ENCODE results near the gene ZBTB20. TPM values are rescaled to one million over a fixed set of nuclear protein-coding genes. Genes with fewer than 3 reads are reported as not detected.
A peak's percentile ranks its signal among the peaks of the same experiment; 100 is the strongest.

Gene ZBTB20
- total and polyA plus RNA-seq, 4 donors, result 0.88 to 83.2 (median 20.4) TPM

DNA sequence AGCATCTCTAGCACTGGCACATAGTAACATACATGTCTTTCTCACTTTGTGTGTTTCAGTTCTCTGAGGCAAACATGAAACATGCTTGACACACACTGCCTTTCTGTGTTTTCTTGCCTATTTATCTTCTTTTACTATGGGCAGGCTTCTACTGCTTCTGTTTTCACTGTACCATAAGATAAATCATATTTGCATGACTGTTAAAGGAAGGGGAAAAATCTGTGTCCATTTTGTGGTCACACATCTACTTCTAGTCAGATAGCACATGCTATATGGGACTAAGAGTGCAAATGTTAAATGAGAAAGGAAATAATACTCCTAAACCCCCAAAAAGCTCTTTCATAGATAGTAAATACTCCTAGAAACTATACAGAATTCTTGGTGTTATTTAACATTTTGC, 386.4 kb downstream of the ZBTB20 start:
- no peaks in the 10 kb centered on the region for H3K9me3 ChIP-seq (ENCODE audit: control insufficient read depth in 4 of 4, low read length in 3 of 4)
- no peak for DNase-seq (ENCODE audit: low spot score)
- TF ChIP-seq YY1 (IDR thresholded peaks at IDR 0.05), result no peak
- TF ChIP-seq, protein P1, sequence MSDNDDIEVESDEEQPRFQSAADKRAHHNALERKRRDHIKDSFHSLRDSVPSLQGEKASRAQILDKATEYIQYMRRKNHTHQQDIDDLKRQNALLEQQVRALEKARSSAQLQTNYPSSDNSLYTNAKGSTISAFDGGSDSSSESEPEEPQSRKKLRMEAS (IDR thresholded peaks at IDR 0.05), result no peak
- TF ChIP-seq TAF1 (conservative IDR thresholded peaks at IDR 0.05), result no peak
- TF ChIP-seq NR2F2 (IDR thresholded peaks at IDR 0.05), result no peak
- TF ChIP-seq, protein P2, sequence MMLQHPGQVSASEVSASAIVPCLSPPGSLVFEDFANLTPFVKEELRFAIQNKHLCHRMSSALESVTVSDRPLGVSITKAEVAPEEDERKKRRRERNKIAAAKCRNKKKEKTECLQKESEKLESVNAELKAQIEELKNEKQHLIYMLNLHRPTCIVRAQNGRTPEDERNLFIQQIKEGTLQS (IDR thresholded peaks at IDR 0.05), result no peak
- no peak for TF ChIP-seq HNF4A (conservative IDR thresholded peaks at IDR 0.05)
- no peak for TF ChIP-seq SP1 (IDR thresholded peaks at IDR 0.05)
- TF ChIP-seq, protein P3, sequence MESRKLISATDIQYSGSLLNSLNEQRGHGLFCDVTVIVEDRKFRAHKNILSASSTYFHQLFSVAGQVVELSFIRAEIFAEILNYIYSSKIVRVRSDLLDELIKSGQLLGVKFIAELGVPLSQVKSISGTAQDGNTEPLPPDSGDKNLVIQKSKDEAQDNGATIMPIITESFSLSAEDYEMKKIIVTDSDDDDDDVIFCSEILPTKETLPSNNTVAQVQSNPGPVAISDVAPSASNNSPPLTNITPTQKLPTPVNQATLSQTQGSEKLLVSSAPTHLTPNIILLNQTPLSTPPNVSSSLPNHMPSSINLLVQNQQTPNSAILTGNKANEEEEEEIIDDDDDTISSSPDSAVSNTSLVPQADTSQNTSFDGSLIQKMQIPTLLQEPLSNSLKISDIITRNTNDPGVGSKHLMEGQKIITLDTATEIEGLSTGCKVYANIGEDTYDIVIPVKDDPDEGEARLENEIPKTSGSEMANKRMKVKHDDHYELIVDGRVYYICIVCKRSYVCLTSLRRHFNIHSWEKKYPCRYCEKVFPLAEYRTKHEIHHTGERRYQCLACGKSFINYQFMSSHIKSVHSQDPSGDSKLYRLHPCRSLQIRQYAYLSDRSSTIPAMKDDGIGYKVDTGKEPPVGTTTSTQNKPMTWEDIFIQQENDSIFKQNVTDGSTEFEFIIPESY (IDR thresholded peaks at IDR 0.05), result no peak
- TF ChIP-seq FOXA2 (IDR thresholded peaks at IDR 0.05), result no peak
- no peak for TF ChIP-seq JUND (IDR thresholded peaks at IDR 0.05)
- no peak for TF ChIP-seq HNF4G (IDR thresholded peaks at IDR 0.05)
- TF ChIP-seq EGR1 (IDR thresholded peaks at IDR 0.05; ENCODE audit: low read depth in 2 of 2), result no peak
- no peaks in the 10 kb centered on the region for H3K36me3 ChIP-seq (ENCODE audit: control insufficient read depth in 4 of 4, insufficient read depth in 3 of 4, low read depth in 1 of 4, low read length in 3 of 4)
- peaks cover 5 to 28% (median 16%) of the 10 kb centered on the region in 4 donors for H3K4me1 ChIP-seq (ENCODE audit: control insufficient read depth in 4 of 4, insufficient read depth in 4 of 4, low read length in 3 of 4)
- H3K9ac ChIP-seq (ENCODE audit: low read depth in 1 of 2, low read length in 2 of 2), result no peak overlapping the region
- no peak overlapping the region for H3K4me3 ChIP-seq (ENCODE audit: low read depth in 1 of 3, low read length in 3 of 3)
- H3K27ac ChIP-seq (ENCODE audit: low read depth in 1 of 2, low read length in 2 of 2), result no peak overlapping the region
- H3K27me3 ChIP-seq (ENCODE audit: control insufficient read depth in 4 of 4, insufficient read depth in 4 of 4, low read length in 3 of 4), result no peaks in the 10 kb centered on the region

- Histone ChIP-seq H3K27me3 (ENCODE audit: control insufficient read depth in 4 of 4, insufficient read depth in 4 of 4, low read length in 3 of 4) (no peaks in the 10 kb centered on the region), H3K4me1 (ENCODE audit: control insufficient read depth in 4 of 4, insufficient read depth in 4 of 4, low read length in 3 of 4) (peaks cover 5 to 18% (median 12%) of the 10 kb centered on the region in 4 donors), H3K36me3 (ENCODE audit: control insufficient read depth in 4 of 4, insufficient read depth in 3 of 4, low read depth in 1 of 4, low read length in 3 of 4) (no peaks in the 10 kb centered on the region), H3K4me3 (ENCODE audit: low read depth in 1 of 3, low read length in 3 of 3) (peak overlapping the region; percentile 49 to 54 (median 49)), H3K27ac (ENCODE audit: low read depth in 1 of 2, low read length in 2 of 2) (peak overlapping the region; percentile 78 to 86), H3K9me3 (ENCODE audit: control insufficient read depth in 4 of 4, low read length in 3 of 4) (no peaks in the 10 kb centered on the region), H3K9ac (ENCODE audit: low read depth in 1 of 2, low read length in 2 of 2) (peak overlapping the region; percentile 47 to 68)
- WGBS, result 22% methylated on average over 8 of the region's 8 CpGs
- no peak for DNase-seq (ENCODE audit: low spot score)
- TF ChIP-seq NR2F2 (IDR thresholded peaks at IDR 0.05) (no peak), FOXA1 (IDR thresholded peaks at IDR 0.05) (no peak), HNF4A (conservative IDR thresholded peaks at IDR 0.05) (peak; percentile 23 to 47), RXRA (IDR thresholded peaks at IDR 0.05) (peak; percentile 57 to 67), HNF4G (IDR thresholded peaks at IDR 0.05) (no peak), SP1 (IDR thresholded peaks at IDR 0.05) (no peak), RAD21 (IDR thresholded peaks at IDR 0.05) (peak; percentile 35 to 49), JUND (IDR thresholded peaks at IDR 0.05) (peak in 1 of 2 donors; percentile 31), EGR1 (IDR thresholded peaks at IDR 0.05; ENCODE audit: low read depth in 2 of 2) (no peak), YY1 (IDR thresholded peaks at IDR 0.05) (peak; percentile 38), FOXA2 (IDR thresholded peaks at IDR 0.05) (no peak), GABPA (IDR thresholded peaks at IDR 0.05 in 1 of 2, conservative IDR thresholded peaks at IDR 0.05 in 1 of 2) (no peak), TAF1 (conservative IDR thresholded peaks at IDR 0.05) (peak; percentile 41), CTCF (IDR thresholded peaks at IDR 0.05; ENCODE audit: low read depth, low read length, missing input control) (no peak)
- TF ChIP-seq, protein P4, sequence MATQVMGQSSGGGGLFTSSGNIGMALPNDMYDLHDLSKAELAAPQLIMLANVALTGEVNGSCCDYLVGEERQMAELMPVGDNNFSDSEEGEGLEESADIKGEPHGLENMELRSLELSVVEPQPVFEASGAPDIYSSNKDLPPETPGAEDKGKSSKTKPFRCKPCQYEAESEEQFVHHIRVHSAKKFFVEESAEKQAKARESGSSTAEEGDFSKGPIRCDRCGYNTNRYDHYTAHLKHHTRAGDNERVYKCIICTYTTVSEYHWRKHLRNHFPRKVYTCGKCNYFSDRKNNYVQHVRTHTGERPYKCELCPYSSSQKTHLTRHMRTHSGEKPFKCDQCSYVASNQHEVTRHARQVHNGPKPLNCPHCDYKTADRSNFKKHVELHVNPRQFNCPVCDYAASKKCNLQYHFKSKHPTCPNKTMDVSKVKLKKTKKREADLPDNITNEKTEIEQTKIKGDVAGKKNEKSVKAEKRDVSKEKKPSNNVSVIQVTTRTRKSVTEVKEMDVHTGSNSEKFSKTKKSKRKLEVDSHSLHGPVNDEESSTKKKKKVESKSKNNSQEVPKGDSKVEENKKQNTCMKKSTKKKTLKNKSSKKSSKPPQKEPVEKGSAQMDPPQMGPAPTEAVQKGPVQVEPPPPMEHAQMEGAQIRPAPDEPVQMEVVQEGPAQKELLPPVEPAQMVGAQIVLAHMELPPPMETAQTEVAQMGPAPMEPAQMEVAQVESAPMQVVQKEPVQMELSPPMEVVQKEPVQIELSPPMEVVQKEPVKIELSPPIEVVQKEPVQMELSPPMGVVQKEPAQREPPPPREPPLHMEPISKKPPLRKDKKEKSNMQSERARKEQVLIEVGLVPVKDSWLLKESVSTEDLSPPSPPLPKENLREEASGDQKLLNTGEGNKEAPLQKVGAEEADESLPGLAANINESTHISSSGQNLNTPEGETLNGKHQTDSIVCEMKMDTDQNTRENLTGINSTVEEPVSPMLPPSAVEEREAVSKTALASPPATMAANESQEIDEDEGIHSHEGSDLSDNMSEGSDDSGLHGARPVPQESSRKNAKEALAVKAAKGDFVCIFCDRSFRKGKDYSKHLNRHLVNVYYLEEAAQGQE (IDR thresholded peaks at IDR 0.05), result peak; percentile 49
- TF ChIP-seq, protein P1 (IDR thresholded peaks at IDR 0.05), result no peak
- TF ChIP-seq, protein P2 (IDR thresholded peaks at IDR 0.05), result no peak
- TF ChIP-seq, protein P3 (IDR thresholded peaks at IDR 0.05), result no peak
Observed at GRCh38 chr3:114758831-114759699, 388.0 kb downstream of the ZBTB20 start.

Measured in liver (tissue), 9 donors.